Activated B cell treated with CpG ODN at 0.5 μM for 24 hours (primary cell): ENCODE results near the gene HAGHL. TPM values are rescaled to one million over a fixed set of nuclear protein-coding genes. Genes with fewer than 3 reads are reported as not detected.
"Not testable (repeated sequence)": the region's sequence is repeated elsewhere in the genome, so short reads cannot be mapped to it uniquely, and the experiment has no call there.

Experiments used
- ATAC-seq: fragments of 200-7000 bp; cut with Tn5 transposase; one replicate; pipeline ENCODE4 v1.10.0; 2021; ENCODE audit warnings: low read depth, mild to moderate bottlenecking, moderate library complexity
- CTCF ChIA-PET: fragments of 350-600 bp; sonication (Branson Sonifier 250); formaldehyde crosslinking; loops from one replicate; lab custom pipeline; 2021; ENCODE audit warnings: antibody characterized with exemption; lab: Charles Lee
- POLR2A ChIA-PET: fragments of 350-600 bp; sonication (Branson Sonifier 250); formaldehyde crosslinking; loops from one replicate; lab custom pipeline; 2021; ENCODE audit warnings: antibody characterized with exemption; lab: Charles Lee
- DNase-seq: peaks from one replicate; pipeline ENCODE4 v3.0.0; 2022
- H3K27ac Mint-ChIP-seq: one replicate; pipeline ENCODE4 v1.8.0; 2020; ENCODE audit warnings: mixed read lengths
- H3K27me3 Mint-ChIP-seq: one replicate; pipeline ENCODE4 v1.8.0; 2021; ENCODE audit warnings: mixed read lengths
- H3K36me3 Mint-ChIP-seq: one replicate; pipeline ENCODE4 v1.8.0; 2021; ENCODE audit warnings: low read depth, mixed read lengths
- H3K4me1 Mint-ChIP-seq: one replicate; pipeline ENCODE4 v1.8.0; 2021; ENCODE audit warnings: mixed read lengths
- H3K4me3 Mint-ChIP-seq: one replicate; pipeline ENCODE4 v1.8.0; 2020; ENCODE audit warnings: mild to moderate bottlenecking, mixed read lengths
- H3K9me3 Mint-ChIP-seq: one replicate; pipeline ENCODE4 v1.8.0; 2020; ENCODE audit warnings: mixed read lengths
- CTCF ChIP-seq: fragments of 200-600 bp; IDR thresholded peaks from one replicate; pipeline ENCODE4 v1.8.0; 2022; ENCODE audit warnings: antibody characterized with exemption, mild to moderate bottlenecking
- intact Hi-C: fragments of 100-400 bp; cut with micrococcal nuclease; formaldehyde crosslinking; loops from one replicate; pipeline ENCODE4 v1.15.1; 2024
- total RNA-seq: library from RNA; stranded (reverse); gene quantifications from 2 replicates; pipeline ENCODE4 v1.2.3, GENCODE V29; 2022

Gene HAGHL
- total RNA-seq, 1 donor from 2014 or later = 10.9 TPM

- no peaks in the 10 kb centered on the region for H3K27me3 Mint-ChIP-seq
- ATAC-seq = no peak
- peaks cover 31% of the 10 kb centered on the region for H3K36me3 Mint-ChIP-seq
- no peak for TF ChIP-seq CTCF
- CTCF ChIA-PET = interaction anchor here (1.2 to 2.8 kb wide), 3 partner anchors 18 to 45 kb away, joined by 4 to 12 read pairs (median 5); partner anchors contain the start of genes ANTKMT and METRN
- no peak overlapping the region for H3K27ac Mint-ChIP-seq
- peak overlapping the region; percentile 83 for H3K4me3 Mint-ChIP-seq
- peaks cover 32% of the 10 kb centered on the region for H3K4me1 Mint-ChIP-seq
- intact Hi-C loops = loop anchor here (2.0 kb wide), 3 partner anchors 49 to 161 kb away; partner anchors contain the start of genes CHTF18 and RPUSD1
- H3K9me3 Mint-ChIP-seq = no peaks in the 10 kb centered on the region
- no peak for DNase-seq
- POLR2A ChIA-PET = interaction anchor here (0.9 to 2.9 kb wide), 6 partner anchors 12 to 44 kb away, joined by 3 to 19 read pairs (median 7); partner anchors contain the start of genes ANTKMT and CCDC78
Measured at GRCh38 chr16:739560-740458, 12.9 kb downstream of the HAGHL start.

- H3K27me3 Mint-ChIP-seq = no peaks in the 10 kb centered on the region
- no peaks in the 10 kb centered on the region for H3K9me3 Mint-ChIP-seq
- DNase-seq (no peak), ATAC-seq (peak; percentile 12)
- peaks cover 26% of the 10 kb centered on the region for H3K36me3 Mint-ChIP-seq
- CTCF ChIA-PET = interaction anchor here (1.1 to 2.8 kb wide), 4 partner anchors 19 to 45 kb away, joined by 4 to 12 read pairs (median 4); partner anchors contain the start of genes ANTKMT and METRN
- no peak overlapping the region for H3K27ac Mint-ChIP-seq
- TF ChIP-seq CTCF = no peak
- POLR2A ChIA-PET = interaction anchor here (1.0 to 2.9 kb wide), 7 partner anchors 13 to 50 kb away, joined by 3 to 19 read pairs (median 5); partner anchors contain the start of genes ANTKMT, CCDC78 and WDR24
- peaks cover 32% of the 10 kb centered on the region for H3K4me1 Mint-ChIP-seq
- peak overlapping the region; percentile 83 for H3K4me3 Mint-ChIP-seq
- intact Hi-C loops = loop anchor here (2.0 kb wide), 3 partner anchors 48 to 162 kb away; partner anchors contain the start of genes CHTF18 and RPUSD1
Measured at GRCh38 chr16:740459-740763, 13.5 kb downstream of the HAGHL start.

- ATAC-seq (peak; percentile 89), DNase-seq (peak; percentile 98)
- Mint-ChIP-seq H3K27me3 (no peaks in the 10 kb centered on the region), H3K9me3 (no peaks in the 10 kb centered on the region), H3K4me1 (peaks cover 32% of the 10 kb centered on the region), H3K36me3 (peaks cover 22% of the 10 kb centered on the region), H3K27ac (no peak within 1 kb of the TSS), H3K4me3 (peak within 1 kb of the TSS; percentile 83)
- POLR2A ChIA-PET = interaction anchor here (1.0 to 2.9 kb wide), 7 partner anchors 13 to 51 kb away, joined by 3 to 19 read pairs (median 5); partner anchors contain the start of genes ANTKMT, CCDC78, CHTF18 and RPUSD1
- CTCF ChIA-PET = interaction anchor here (1.0 to 2.8 kb wide), 5 partner anchors 19 to 44 kb away, joined by 4 to 12 read pairs (median 4); partner anchors contain the start of genes ANTKMT and METRN
- intact Hi-C loops = loop anchor here (1.0 to 2.0 kb wide), 6 partner anchors 13 to 162 kb away; partner anchors contain the start of genes CHTF18 and RPUSD1
- TF ChIP-seq CTCF = peak; percentile 54
Measured at GRCh38 chr16:740764-741505, 14.0 kb downstream of the HAGHL start, which contains the start of gene CIAO3. Gene CIAO3 (minus strand): TSS chr16:740997. CDS start chr16:740985, 12 bp downstream.

GRCh38 chr16:741986-742629 lies 15.2 kb downstream of the HAGHL start:
- Mint-ChIP-seq H3K4me3 (peak overlapping the region; percentile 38), H3K36me3 (peaks cover 12% of the 10 kb centered on the region), H3K9me3 (no peaks in the 10 kb centered on the region), H3K27ac (no peak overlapping the region), H3K27me3 (no peaks in the 10 kb centered on the region), H3K4me1 (peaks cover 24% of the 10 kb centered on the region)
- no peak for ATAC-seq
- intact Hi-C loops = loop anchor here (1.0 to 2.0 kb wide), 6 partner anchors 14 to 163 kb away; partner anchors contain the start of genes CHTF18 and RPUSD1
- CTCF ChIA-PET = interaction anchor here (2.8 kb wide), 1 partner anchor 20 kb away, joined by 12 read pairs; the partner anchor contains the start of gene ANTKMT
- POLR2A ChIA-PET = no interaction called here
- DNase-seq = no peak
- no peak for TF ChIP-seq CTCF

GRCh38 chr16:742894-743293 lies 16.0 kb downstream of the HAGHL start:
- H3K36me3 Mint-ChIP-seq, DNase-seq, H3K4me3 Mint-ChIP-seq, ATAC-seq, H3K9me3 Mint-ChIP-seq, H3K27me3 Mint-ChIP-seq, H3K27ac Mint-ChIP-seq, intact Hi-C loops: not testable (repeated sequence)
- peaks cover 18% of the 10 kb centered on the region for H3K4me1 Mint-ChIP-seq
- ChIA-PET CTCF (interaction anchor here (0.8 kb wide), 1 partner anchor 27 kb away, joined by 3 read pairs; no protein-coding TSS in a partner anchor), POLR2A (interaction anchor here (0.6 to 0.7 kb wide), 2 partner anchors 15 to 66 kb away, joined by 3 to 4 read pairs; no protein-coding TSS in a partner anchor)
